8988T (cell line): ENCODE data around the gene CD8A.

Experiments
- DNase-seq: peaks from one replicate; pipeline ENCODE4 v3.0.0; 2011

The CD8A gene

DNA sequence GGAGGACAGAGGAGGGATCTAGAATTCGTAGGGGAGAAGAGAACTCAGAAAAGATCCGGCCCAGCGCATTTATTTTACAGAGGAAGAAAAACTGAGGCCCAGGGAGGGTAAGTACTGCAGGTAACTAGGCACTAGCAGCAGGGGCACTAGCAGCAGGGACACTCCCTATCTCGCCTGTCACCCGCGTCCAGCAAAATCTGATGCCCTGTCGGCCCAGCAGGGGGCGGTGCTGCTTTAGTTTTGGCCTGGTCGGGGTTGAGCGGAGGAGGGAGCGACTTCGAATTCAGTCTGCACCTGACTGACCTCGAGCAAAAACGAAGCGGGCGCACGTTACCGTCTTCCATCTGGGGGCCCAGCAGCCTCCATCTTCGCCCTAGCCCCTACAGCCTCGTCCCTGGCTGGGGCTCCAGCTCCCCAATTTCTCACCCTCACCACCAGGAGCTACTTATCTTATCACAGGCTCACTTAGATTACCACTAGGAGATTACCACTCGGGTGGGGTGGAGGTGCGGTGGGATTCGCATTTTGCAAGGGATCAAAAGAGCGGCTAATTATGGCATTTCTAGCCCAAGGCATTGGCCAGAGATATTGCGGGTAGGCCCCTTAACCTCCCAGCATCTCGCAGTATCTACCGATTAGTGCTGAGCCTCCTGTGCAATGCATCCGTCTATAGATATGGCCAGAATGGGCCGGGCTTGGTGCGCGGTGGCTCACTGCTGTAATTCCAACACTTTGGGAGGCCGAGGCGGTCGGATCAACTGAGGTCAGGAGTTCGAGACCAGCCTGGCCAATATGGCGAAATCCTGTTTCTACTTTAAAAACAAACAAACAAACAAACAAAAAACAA lies 17.8 kb upstream of the CD8A start:
- peak; percentile 93 for DNase-seq

GRCh38 chr2:86807468-86808275 lies 17.0 kb upstream of the CD8A start:
- peak; percentile 76 for DNase-seq

GRCh38 chr2:86807133-86807467 lies 16.4 kb upstream of the CD8A start:
- DNase-seq: no peak

DNA sequence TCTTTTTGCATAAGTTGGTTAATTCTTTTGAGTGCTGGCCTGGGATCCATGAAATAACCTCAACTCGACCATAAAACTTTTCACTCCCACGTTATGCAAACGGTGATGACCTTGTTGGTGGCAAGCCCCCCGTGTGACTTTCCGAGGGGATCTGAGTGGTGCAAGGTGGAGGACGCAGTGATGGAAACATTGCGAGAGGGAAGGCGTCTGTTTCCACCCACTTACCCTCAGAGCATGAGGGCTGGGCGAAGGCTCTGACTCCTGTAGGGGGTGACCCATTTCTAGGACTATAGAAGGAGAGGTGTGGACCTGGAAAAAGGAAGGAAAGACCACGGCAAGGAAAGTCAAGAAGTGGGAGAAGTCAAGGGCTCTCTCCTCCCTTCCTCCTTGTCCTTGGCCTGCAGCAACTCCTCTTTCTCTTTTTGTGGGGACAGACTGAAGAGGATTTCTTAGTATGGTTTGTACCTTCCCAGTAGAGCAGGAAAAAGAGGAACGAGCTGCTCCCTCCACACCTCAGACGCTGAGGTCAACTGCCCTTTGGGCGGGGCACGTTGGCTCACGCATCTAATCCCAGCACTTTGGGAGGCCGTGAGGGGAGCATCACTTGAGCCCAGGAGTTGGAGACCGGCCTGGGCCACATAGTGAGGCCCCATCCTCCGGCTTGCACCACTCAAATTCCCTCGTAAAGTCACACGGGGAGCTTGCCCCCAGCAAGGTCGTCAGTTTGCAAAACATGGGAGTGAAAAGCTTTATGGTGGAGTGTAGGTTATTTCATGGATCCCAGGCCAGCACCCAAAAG lies 15.5 kb upstream of the CD8A start:
- DNase-seq: no peak

DNA sequence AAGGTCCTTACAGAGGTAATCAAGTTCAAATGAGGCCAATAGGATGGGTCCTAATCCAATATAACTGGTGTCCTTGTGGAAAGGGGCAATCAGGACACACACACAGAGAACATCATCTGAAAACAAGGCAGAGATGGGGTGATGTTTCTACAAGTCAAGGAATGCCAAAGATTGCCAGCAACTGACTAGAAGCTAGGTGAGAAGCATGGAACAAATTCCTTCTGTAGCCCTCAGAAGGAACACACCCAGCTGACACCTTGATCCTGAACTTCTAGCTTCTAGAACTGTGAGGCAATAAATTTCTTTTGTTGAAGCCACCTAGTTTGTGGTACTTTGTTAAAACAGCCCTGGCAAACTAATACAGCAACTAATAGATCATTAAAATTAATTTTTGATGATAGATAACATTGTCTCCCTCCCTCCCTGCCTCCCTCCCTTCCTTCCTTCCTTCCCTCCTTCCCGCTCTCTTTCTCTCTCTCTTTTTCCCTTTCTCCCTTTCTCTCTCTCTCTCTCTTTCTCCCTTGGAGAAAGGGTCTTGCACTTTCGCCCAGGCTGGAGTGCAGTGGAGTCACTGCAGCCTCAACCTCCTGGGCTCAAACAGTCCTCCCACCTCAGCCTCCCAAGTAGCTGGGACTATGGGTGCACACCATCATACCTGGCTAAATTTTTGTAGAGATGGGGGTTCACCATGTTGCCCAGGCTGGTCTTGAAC lies 10.3 kb upstream of the CD8A start:
- no peak for DNase-seq

GRCh38 chr2:86794861-86795260 lies 4.1 kb upstream of the CD8A start:
- DNase-seq: no peak

- DNase-seq: no peak
Observed at GRCh38 chr2:86793752-86794151, 3.0 kb upstream of the CD8A start.

GRCh38 chr2:86791573-86791972 lies 860 bp upstream of the CD8A start:
- no peak for DNase-seq

- no peak for DNase-seq
Observed at GRCh38 chr2:86790134-86790675, 508 bp downstream of the CD8A start.

- DNase-seq: no peak
Observed at GRCh38 chr2:86789687-86790133, 1.0 kb downstream of the CD8A start.

- no peak for DNase-seq
Observed at GRCh38 chr2:86788881-86789686, 1.6 kb downstream of the CD8A start.

DNA sequence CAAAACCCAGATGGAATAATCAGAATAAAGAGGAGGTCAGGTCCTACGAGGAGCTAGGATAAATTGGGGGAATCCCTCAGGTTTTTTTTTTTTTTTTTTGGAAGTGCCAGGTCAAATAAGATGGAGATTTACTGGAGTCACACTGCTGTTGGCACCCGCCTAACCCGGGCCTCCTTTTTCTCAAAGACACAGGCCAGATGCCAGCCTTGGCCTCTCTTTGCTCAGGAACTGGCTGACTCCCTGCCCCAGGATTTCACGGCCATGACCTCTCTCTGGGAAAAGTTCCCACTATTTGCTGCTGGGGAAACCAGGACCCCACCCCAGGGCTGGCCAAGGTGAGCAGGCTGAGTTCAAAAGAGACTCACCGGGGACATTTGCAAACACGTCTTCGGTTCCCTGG lies 2.5 kb downstream of the CD8A start:
- DNase-seq: no peak

DNA sequence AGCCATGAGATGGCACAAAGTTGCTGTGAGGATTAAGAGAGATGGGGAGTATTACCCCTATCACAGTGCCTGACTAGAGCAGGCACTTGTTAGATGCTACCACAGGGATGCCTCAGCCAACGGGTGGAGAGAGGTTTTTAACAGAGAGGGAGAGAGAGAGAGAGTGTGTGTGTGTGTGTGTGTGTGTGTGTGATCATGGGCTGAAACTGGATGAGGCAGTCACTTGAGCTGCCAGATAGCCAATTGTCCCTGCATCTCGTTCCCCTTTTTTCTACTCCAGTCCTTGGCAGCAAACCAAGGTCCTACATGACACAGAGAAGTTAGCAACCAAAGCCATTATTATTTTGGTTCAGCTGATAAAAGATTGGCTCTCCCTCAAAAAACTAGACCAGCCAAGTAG lies 3.0 kb downstream of the CD8A start:
- DNase-seq: no peak

DNA sequence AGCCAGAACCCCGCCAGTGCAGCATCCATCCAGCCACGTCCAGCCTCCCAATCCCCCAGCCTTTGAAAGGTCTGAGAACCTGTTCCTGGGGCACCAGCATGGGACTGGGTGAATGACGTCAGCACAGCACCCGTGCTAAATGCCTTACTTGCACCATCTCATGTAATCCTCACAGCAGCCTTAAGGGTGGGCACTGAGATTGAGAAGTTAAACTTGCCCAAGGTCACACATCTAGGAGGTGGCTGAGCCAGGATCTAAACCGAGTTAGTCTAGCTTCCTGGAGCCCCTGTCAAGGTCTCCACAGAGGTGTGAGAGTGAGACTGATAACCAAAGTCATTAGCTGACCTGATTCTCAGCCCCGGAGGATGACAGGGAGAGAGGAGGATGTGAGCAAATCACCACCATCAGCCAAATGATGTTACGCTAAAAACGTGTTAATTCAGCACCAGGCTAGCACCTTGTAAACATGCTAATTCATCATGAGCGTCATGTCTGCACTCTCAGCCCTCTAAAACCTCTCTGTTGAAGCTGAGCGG lies 4.6 kb downstream of the CD8A start:
- no peak for DNase-seq

- no peak for DNase-seq
Observed at GRCh38 chr2:86785456-86785855, 5.3 kb downstream of the CD8A start.

DNA sequence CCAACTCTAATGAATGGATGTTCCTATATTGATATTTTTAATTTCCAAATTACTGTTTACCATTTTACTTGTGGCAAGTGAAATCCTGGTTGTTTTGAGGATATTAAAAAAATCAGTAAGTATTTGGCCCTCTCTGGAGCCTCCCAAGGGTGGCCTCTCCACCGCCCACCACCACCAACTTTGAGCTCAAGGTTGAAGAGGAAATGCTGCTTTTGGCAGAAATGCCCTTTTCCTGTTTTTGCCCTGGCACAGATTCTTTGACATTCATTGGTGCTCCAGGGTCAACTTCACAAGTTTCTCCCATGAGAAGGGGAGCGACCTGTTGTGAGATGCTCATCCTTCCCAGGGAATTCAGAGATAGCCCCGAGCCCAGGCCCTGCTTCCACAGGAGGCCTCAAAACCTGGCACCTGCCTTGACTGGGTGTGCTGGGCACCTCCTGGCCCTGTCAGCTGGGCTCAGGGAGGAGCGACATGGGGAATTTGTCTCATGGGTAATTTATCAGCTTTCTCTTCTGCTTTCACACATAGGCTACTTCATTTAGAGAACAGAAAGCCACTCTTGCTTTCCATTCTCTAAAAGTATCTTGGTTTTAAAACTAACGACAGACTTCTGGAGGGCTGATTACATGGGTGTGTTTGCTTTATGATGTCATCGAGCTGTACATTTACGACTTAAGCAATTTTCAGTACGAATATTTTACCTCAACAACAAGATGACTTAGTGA lies 6.9 kb downstream of the CD8A start:
- DNase-seq: no peak

DNA sequence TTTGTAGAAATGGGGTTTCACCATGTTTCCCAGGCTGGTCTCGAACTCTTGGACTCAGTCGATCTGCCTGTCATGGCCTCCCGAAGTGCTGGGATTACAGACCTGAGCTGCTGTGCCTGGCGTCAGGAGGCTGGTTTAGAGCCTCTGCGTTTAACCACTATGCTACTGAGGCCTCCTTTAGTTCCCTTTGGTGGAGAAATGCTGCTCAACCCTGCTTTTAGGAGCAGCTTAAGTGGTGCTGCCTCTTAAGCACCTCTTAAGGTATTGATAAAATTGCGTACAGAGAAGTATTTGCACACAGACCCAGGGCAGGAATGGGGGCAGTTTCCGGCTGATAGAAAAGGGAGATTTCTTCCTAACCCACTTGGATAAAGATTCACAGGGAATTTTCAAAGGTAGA lies 8.0 kb downstream of the CD8A start:
- DNase-seq: no peak

GRCh38 chr2:86781363-86781762 lies 9.3 kb downstream of the CD8A start:
- no peak for DNase-seq

DNA sequence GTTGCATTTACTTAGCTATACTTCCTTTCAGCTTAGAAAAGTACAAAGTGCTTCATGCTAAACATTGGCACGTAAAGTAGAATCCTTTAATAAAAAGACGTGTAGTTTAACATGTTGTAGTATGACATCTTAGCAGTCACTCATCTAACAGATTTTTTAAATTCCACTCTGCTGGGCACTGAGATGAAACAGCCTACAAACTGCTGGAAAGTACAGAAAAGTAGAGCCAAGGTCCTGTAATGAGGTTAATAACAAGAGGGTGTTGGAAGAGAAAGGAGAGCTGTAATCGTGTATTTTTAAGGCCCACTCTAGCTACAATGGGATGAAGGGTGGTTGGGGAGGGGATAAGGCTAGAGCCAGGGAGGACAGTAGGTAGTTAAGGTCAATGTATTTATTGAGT lies 10.7 kb downstream of the CD8A start:
- no peak for DNase-seq

DNA sequence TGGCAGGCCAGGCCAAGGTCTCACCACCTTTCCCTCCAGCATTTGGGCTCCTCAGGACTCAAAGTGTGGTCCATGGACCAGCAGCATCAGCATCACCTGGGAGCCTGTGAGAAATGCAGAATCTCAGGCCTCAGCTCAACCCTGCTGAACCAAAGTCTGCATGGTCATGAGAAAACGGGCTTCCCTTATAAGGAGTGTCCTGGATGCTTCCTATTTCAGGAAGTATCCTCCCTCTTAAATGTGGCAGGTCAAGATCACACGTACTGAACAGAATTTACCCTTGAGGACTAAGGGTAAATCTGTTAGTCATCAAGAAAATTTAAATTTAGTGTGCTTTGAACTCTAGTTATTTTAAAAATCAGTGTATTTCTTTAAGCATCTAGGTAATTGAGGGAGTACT lies 11.8 kb downstream of the CD8A start:
- no peak for DNase-seq

- DNase-seq: no peak
Observed at GRCh38 chr2:86776532-86776931, 14.2 kb downstream of the CD8A start.
